GM18511 (cell line): ENCODE data around the gene RASD2.

Source experiments
- ATAC-seq: cut with Tn5 transposase; IDR thresholded peaks from one replicate; pipeline ENCODE4 v1.9.1; 2021; ENCODE audit warnings: mild to moderate bottlenecking, moderate library complexity; ENCODE audit not compliant: unreplicated experiment

The RASD2 gene

DNA sequence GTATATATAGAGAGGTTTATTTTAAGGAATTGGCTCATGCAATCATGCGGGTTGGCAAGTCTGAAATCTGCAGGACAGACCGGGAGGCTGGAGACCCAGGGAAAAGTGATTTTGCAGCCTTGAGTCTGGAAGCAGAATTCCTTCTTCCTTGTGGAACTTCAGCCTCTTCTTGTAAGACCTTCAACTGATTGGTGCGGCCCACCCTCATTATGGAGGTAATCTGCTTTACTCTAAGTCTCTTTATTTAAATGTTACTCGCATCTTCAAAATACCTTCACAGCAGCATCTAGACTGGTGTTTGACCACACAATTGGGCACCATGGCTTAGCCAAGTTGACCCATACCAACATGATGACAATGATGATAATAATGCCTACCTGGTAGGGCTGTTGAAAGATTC, 58.7 kb downstream of the RASD2 start:
- no peak for ATAC-seq

DNA sequence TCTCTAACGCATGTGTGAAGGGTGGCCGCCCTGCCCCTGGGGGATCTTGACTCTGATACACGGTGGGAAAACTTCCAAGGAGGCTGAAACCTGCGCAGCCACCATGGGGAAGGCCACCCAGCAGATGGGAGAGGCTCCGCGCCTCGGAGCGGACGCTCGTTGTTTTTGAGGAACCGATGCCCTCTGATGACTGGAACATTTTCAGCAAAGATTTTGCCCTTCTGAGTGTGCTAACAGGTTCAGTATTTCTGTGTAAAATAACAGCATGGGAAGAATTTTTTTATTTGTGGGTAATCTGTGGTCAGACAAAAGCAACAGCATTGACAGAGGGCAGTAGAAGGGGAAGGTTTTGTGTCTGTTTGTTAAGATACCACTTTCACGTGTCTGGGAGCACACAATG, 59.8 kb downstream of the RASD2 start:
- ATAC-seq: no peak

DNA sequence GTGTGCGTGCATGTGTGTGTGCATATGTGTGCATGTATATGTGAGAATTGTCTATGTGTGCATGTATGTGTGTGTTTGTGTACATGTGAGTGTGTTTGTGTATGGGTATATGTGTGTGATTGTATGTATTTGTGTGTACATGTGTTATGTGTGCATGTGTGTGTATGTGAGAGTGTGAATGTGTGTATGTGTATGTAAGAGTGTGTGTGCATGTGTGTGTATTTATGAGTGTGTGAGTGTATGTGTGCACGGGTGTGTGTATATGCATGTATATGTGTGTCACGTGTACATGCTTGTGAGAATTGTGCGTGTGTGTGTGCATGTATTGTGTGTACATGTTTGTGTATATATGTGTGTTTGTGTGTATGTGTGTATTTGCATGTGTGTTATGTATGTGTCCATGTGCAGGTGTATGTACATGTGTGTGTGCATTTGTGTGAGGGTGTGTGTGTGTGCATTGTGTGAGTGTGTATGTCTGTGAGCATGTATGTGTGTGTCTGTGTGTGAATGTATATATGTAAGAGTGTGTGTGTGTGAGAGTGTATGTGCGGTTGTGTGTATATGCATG, 60.5 kb downstream of the RASD2 start:
- no peak for ATAC-seq

DNA sequence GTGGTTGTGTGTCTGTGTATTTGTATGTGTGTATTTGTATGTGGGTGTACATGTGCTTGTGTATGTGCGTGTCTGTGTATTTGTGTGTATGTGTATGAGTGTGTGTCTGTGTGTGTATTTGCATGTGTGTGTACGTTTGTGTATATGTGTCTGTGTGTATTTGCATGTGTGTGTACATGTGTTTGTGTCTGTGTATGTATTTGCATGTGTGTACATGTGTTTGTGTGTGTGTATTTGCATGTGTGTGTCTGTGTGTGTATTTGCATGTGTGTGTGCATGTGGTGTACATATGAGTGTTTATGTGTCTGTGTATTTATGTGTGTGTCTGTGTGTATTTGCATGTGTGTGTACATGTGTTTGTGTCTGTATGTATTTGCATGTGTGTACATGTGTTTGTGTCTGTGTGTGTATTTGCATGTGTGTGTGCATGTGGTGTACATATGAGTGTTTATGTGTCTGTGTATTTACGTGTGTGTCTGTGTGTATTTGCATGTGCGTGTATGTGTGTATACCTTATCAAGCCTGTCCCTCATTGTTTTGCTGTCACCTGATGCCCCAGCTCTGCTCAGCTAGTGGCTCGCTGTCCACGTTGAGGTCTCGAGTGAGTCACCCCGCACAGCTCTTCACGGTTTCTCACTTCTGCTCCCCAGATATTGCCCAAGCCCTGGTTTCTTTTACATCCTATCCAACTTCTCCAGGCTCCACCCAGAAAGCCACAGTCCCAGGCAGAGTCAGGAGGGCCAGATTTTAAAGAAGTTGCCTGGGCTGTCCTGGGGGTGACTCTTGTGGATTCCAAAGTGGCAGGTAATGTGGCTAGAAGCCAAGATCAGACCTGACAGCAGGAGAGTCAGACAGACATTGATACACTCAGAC, 61.3 kb downstream of the RASD2 start:
- ATAC-seq: no peak
